ENCODE data around the gene ERCC1.

ERCC1 gene

DNA sequence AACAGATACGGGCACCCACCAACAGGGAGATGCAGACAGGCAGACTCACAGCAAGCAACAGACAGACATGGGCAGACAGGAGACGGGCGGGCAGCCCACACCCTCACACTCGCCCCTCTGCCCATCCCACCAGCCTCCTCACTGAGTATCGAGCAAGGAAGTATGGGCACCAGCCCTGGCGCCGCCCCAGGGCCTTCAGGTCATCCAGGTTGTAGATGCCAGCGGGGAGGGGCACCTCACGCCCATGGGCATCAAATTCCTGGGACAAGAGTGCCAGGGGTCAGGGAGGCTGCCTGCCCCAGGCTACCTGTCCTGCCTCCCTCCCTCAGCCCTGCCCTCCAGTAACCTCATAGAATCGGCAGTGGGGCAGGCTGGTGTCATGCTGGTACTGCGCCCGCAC, 59.0 kb downstream of the ERCC1 start:
- no peak for DNase-seq (ENCODE audit: low spot score)

DNA sequence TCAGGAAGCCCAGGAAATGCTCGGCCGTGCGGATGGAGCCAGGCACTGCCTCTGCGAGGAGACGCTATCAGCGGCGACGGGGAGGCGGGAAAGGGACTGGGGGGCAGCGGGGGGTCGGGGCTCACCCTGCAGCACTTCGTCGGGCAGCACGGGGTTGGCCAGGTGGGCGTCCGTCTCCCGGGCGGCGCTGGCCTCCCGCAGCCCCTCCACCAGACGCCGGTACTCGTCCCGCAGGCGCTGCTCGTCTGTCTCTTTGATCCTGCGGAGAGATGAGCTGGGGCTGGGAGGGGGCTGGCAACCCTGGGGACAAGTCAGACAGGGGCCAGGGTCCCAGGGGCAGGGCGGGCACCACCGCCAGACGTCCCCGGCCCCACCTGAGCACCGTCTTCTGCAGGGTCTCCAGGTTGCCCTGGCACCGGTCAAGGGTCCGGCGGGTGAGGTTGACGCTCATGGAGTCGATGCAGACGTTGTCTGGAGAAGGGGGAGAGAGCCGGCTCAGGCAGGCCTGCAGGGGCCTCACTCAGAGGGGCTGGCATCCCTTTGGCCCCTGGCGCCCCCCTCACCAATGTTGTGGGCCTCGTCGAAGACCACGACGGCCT, 59.8 kb downstream of the ERCC1 start:
- DNase-seq (ENCODE audit: low spot score): no peak

DNA sequence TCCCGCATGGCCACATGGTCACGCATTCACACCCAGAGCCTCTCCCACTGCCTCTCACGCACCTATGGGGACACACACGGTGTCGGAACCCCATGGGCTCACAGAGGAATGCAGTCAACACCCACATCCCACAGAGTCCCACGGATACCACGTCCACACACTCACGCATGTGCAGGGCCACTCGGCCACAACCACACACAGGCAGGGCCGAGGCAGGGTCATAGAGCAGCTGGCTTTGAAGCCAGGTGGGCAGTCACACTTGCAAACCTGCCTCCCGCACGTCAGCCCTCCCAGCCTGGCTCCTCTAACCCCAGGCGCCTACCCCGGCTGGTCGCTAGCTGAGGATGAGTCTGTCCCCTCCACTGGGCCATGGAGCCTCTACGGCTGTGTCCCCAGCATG, 61.4 kb downstream of the ERCC1 start:
- DNase-seq (ENCODE audit: low spot score): no peak

DNA sequence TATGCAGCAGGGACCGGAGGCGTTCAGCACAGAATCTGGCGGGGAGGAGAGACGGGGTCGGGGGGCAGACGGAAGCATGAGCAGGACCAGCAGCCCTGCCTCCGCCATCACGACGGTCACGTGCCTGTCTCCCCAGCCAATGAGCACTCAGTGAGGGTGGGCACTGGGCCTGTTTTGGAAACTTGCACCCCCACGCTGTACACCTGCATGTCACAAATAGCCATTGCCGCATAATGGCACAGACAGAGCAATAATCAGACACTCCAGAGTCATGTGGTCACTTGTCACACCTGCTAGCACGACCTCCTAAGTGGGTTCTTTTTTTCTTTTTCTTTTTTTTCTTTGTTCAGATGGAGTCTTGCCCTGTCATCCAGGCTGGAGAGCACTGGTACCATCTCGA, 62.1 kb downstream of the ERCC1 start:
- no peak for DNase-seq (ENCODE audit: low spot score)

DNA sequence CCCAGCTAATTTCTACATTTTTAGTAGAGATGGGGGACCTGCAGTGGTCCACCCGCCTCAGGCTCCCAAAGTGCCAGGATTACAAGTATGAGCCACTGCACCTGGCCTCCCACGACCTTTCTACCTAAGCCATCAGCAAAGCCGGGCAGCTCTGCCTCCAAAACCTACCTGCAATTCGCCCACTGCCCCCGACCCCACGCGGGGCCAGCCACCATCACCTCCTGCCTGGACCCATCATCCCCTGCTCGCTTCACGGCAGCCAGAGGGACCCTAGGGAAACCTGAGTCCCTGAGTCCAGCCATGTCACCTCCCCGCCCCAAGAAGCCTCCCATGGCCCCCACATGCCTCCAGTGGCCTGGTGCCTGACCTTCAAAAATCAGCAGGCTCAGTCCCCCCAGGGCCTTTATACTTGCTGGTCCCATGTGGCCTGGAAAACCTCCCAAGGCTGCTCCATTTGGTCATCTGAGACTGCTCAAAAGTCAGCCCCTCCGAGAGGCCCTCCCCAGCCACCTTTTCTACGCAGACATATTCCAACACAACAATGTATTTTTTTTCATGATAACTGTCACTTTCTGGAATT, 65.4 kb downstream of the ERCC1 start:
- DNase-seq (ENCODE audit: low spot score): no peak

DNA sequence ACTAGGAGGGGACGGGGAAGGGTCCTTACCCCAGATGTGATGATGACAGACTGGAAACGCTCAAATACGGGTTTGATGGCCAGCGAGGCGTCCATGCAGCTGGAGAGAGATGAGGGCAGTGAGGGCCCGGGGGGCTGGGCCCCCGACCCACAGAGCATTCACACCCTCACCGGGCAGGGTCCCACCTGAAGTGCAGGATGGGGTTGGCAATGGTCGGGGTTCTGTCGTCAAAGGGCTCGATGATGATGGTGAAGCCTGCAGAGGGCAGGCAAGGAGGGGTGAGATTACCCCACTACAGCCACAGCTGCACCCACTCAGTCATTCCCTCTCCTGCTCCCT, 66.3 kb downstream of the ERCC1 start:
- DNase-seq (ENCODE audit: low spot score): no peak

All from ecto neural progenitor cell (in vitro differentiated cells).